H1 (cell line): Measurements from ENCODE around the gene MAP6. TPM values are rescaled to one million over a fixed set of nuclear protein-coding genes. Genes with fewer than 3 reads are reported as not detected.
A peak's percentile ranks its signal among the peaks of the same experiment; 100 is the strongest.

Experiments
- CTCF ChIA-PET: fragments of 300-600 bp; sonication (Branson Sonifier 250); formaldehyde crosslinking; loops from one replicate; lab custom pipeline; 2021; ENCODE audit not compliant: partially characterized antibody; lab: Charles Lee
- POLR2A ChIA-PET: fragments of 300-600 bp; sonication (Branson Sonifier 250); formaldehyde crosslinking; loops from one replicate; lab custom pipeline; 2021; ENCODE audit warnings: inconsistent platforms; ENCODE audit not compliant: partially characterized antibody; lab: Charles Lee
- DNase-seq, 2 experiments: peaks; one replicate each; pipeline versions ENCODE4 v3.0.0 to v3.0.0-alpha.2; 2010 to 2022; ENCODE audit warnings: low spot score in 2 of 2, low read depth in 1 of 2, mixed read lengths in 1 of 2
- FAIRE-seq: peaks from 2 replicates; lab custom pipeline; 2011; peaks lifted over from hg19 to GRCh38; lab: Jason Lieb, UNC
- H2AFZ ChIP-seq: 2 replicates; pipeline ENCODE4 v1.8.1; 2012; ENCODE audit warnings: low read length, inconsistent platforms
- H2AK5ac ChIP-seq: 2 replicates; pipeline ENCODE4 v1.6.1; 2013; ENCODE audit warnings: low read depth, low read length
- H2BK120ac ChIP-seq: replicated peaks from 2 replicates; pipeline ENCODE3; 2013; ENCODE audit warnings: low read depth, low read length, inconsistent platforms
- H2BK12ac ChIP-seq: 2 replicates; pipeline ENCODE4 v1.6.1; 2013; ENCODE audit warnings: low read depth, low read length
- H2BK15ac ChIP-seq: 2 replicates; pipeline ENCODE4 v1.6.1; 2013; ENCODE audit warnings: low read length
- H2BK20ac ChIP-seq: 2 replicates; pipeline ENCODE4 v1.6.1; 2013; ENCODE audit warnings: low read length
- H2BK5ac ChIP-seq: 2 replicates; pipeline ENCODE4 v1.6.1; 2013; ENCODE audit warnings: low read depth, low read length
- H3K14ac ChIP-seq: 2 replicates; pipeline ENCODE4 v1.6.1; 2013; ENCODE audit warnings: inconsistent platforms; ENCODE audit not compliant: insufficient read length
- H3K18ac ChIP-seq: 2 replicates; pipeline ENCODE4 v1.6.1; 2013; ENCODE audit warnings: low read length; ENCODE audit errors: extremely low read depth
- H3K23ac ChIP-seq: 2 replicates; pipeline ENCODE4 v1.6.1; 2013; ENCODE audit warnings: inconsistent platforms; ENCODE audit not compliant: insufficient read length
- H3K23me2 ChIP-seq: 2 replicates; pipeline ENCODE4 v1.6.1; 2013; ENCODE audit warnings: low read depth, low read length
- H3K27ac ChIP-seq: 2 replicates; pipeline ENCODE4 v1.6.1; 2011; ENCODE audit warnings: low read depth, low read length, inconsistent platforms
- H3K27me3 ChIP-seq, 4 experiments: replicated peaks in 1 of 4; 1 replicate in 1 of 4; 2 replicates in 3 of 4; pipeline versions ENCODE4 v1.6.1 to v1.8.1; 2011 to 2013; ENCODE audit warnings: low read length in 3 of 4, mild to moderate bottlenecking in 3 of 4, inconsistent platforms in 2 of 4, mixed read lengths in 2 of 4, moderate library complexity in 1 of 4; ENCODE audit not compliant: control insufficient read depth in 3 of 4, insufficient read depth in 3 of 4; ENCODE audit errors: extremely low read depth in 1 of 4
- H3K36me3 ChIP-seq, 4 experiments: 2 replicates each; pipeline versions ENCODE4 v1.6.1 to v1.8.1; 2011 to 2013; ENCODE audit warnings: mild to moderate bottlenecking in 4 of 4, low read length in 3 of 4, moderate library complexity in 2 of 4, control low read depth in 1 of 4, inconsistent platforms in 1 of 4; ENCODE audit not compliant: insufficient read depth in 4 of 4, control insufficient read depth in 2 of 4
- H3K4ac ChIP-seq: replicated peaks from 2 replicates; pipeline ENCODE3; 2013; ENCODE audit warnings: low read length, low read depth, mixed read lengths, inconsistent platforms; ENCODE audit not compliant: insufficient read length
- H3K4me1 ChIP-seq, 4 experiments: replicated peaks in 1 of 4; 1 replicate in 1 of 4; 2 replicates in 3 of 4; pipeline versions ENCODE4 v1.6.1 to v1.8.1; 2011 to 2013; ENCODE audit warnings: low read length in 3 of 4, inconsistent platforms in 2 of 4, mixed read lengths in 1 of 4; ENCODE audit not compliant: insufficient read depth in 4 of 4, control insufficient read depth in 3 of 4
- H3K4me2 ChIP-seq, 2 experiments: 2 replicates each; pipeline versions ENCODE4 v1.6.1 to v1.8.1; 2011 to 2013; ENCODE audit warnings: low read depth in 2 of 2, low read length in 2 of 2, control low read depth in 1 of 2, inconsistent platforms in 1 of 2, mild to moderate bottlenecking in 1 of 2; ENCODE audit not compliant: insufficient read depth in 1 of 2
- H3K4me3 ChIP-seq, 4 experiments: fragments of 200-600, 300-600 bp in 1 of 4; sonication (generic), shearing (Covaris generic), sonication (Bioruptor Twin) in 1 of 4; 2 replicates each; pipeline versions ENCODE4 v1.5.1 to v1.8.1; 2011 to 2016; ENCODE audit warnings: low read length in 4 of 4, low read depth in 3 of 4, control low read depth in 2 of 4, inconsistent platforms in 2 of 4, mild to moderate bottlenecking in 2 of 4, mixed read lengths in 1 of 4, moderate library complexity in 1 of 4; ENCODE audit not compliant: insufficient read depth in 2 of 4; ENCODE audit errors: extremely low read depth in 1 of 4
- H3K56ac ChIP-seq: replicated peaks from 2 replicates; pipeline ENCODE3; 2013; ENCODE audit warnings: low read depth, mild to moderate bottlenecking, mixed read lengths, low read length, inconsistent platforms; ENCODE audit not compliant: insufficient read length
- H3K79me1 ChIP-seq: 2 replicates; pipeline ENCODE4 v1.6.1; 2013; ENCODE audit warnings: low read depth, low read length, control low read depth
- H3K79me2 ChIP-seq, 2 experiments: 2 replicates each; pipeline versions ENCODE4 v1.6.1 to v1.8.1; 2012 to 2013; ENCODE audit warnings: low read length in 2 of 2, mild to moderate bottlenecking in 2 of 2, inconsistent platforms in 1 of 2; ENCODE audit not compliant: insufficient read depth in 2 of 2, control insufficient read depth in 1 of 2
- H3K9ac ChIP-seq, 4 experiments: replicated peaks in 1 of 4; 1 replicate in 1 of 4; 2 replicates in 3 of 4; pipeline versions ENCODE4 v1.6.1 to v1.8.1; 2011 to 2013; ENCODE audit warnings: low read depth in 3 of 4, low read length in 3 of 4, control low read depth in 2 of 4, mild to moderate bottlenecking in 2 of 4, moderate library complexity in 2 of 4, inconsistent platforms in 1 of 4; ENCODE audit errors: extremely low read depth in 1 of 4
- H3K9me3 ChIP-seq, 2 experiments: 2 replicates each; pipeline versions ENCODE4 v1.6.1 to v1.8.1; 2012 to 2013; ENCODE audit warnings: mild to moderate bottlenecking in 2 of 2, moderate library complexity in 2 of 2, control low read depth in 1 of 2, inconsistent platforms in 1 of 2, low read depth in 1 of 2, low read length in 1 of 2, mixed read lengths in 1 of 2; ENCODE audit not compliant: insufficient read depth in 2 of 2
- H4K20me1 ChIP-seq, 2 experiments: replicated peaks in 1 of 2; 2 replicates each; pipeline versions ENCODE3 to v1.8.1; 2011 to 2013; ENCODE audit warnings: inconsistent platforms in 2 of 2, low read length in 2 of 2, mild to moderate bottlenecking in 1 of 2; ENCODE audit not compliant: insufficient read depth in 2 of 2, control insufficient read depth in 1 of 2
- H4K5ac ChIP-seq: 2 replicates; pipeline ENCODE4 v1.6.1; 2013; ENCODE audit warnings: low read length, low read depth, mixed read lengths, inconsistent platforms; ENCODE audit not compliant: insufficient read length
- H4K8ac ChIP-seq: 2 replicates; pipeline ENCODE4 v1.8.0; 2013; ENCODE audit warnings: mild to moderate bottlenecking, moderate library complexity, low read length, inconsistent platforms; ENCODE audit not compliant: insufficient read depth; ENCODE audit errors: extremely low read depth
- H4K91ac ChIP-seq: replicated peaks from 2 replicates; pipeline ENCODE3; 2013; ENCODE audit warnings: low read length, mixed read lengths, inconsistent platforms; ENCODE audit not compliant: insufficient read length
- CHD2 ChIP-seq: IDR thresholded peaks from 2 replicates; pipeline ENCODE4 v1.6.1; 2012; ENCODE audit warnings: low read length, improper control_type of control experiment
- EGR1 ChIP-seq: IDR thresholded peaks from 2 replicates; pipeline ENCODE4 v1.6.1; 2011; ENCODE audit warnings: low read depth, low read length, borderline replicate concordance
- GTF2F1 ChIP-seq: IDR thresholded peaks from 2 replicates; pipeline ENCODE4 v1.6.1; 2012; ENCODE audit warnings: low read depth, low read length, improper control_type of control experiment, borderline replicate concordance
- RAD21 ChIP-seq, 2 experiments: IDR thresholded peaks in 1 of 2; conservative IDR thresholded peaks in 1 of 2; 2 replicates each; pipeline ENCODE4 v1.6.1; 2011; ENCODE audit warnings: low read depth in 2 of 2, low read length in 2 of 2, improper control_type of control experiment in 1 of 2, inconsistent platforms in 1 of 2, mild to moderate bottlenecking in 1 of 2, moderate library complexity in 1 of 2
- WGBS, 2 experiments: shearing (Covaris generic) in 1 of 2; methylation state at CpG; one replicate each; pipeline versions ENCODE4 v1.1.6 to v1.1.7; 2013 to 2015; ENCODE audit warnings: low lambda C conversion rate in 2 of 2, mixed read lengths in 2 of 2, inconsistent platforms in 1 of 2, low coverage in 1 of 2, missing lambda C conversion rate in 1 of 2; ENCODE audit not compliant: insufficient replicate concordance in 2 of 2, insufficient coverage in 1 of 2, insufficient read length in 1 of 2; ENCODE audit errors: extremely low coverage in 1 of 2, missing lambda C conversion rate in 1 of 2; 5-methylcytosine and 5-hydroxymethylcytosine counted together
- polyA plus RNA-seq, 7 experiments: library from polyadenylated mRNA; depleted of rRNA in 3 of 7; stranded (reverse) in 5 of 7; unstranded in 2 of 7; fragments of >200 nt in 5 of 7; fragments of 200-250 nt in 2 of 7; gene quantifications; 1 replicate in 5 of 7; 2 replicates in 1 of 7; 4 replicates in 1 of 7; pipeline versions ENCODE4 v1.2.1 to v1.2.3, GENCODE V29; 2011 to 2013; ENCODE audit warnings: missing spikeins in 2 of 7, mixed read lengths in 2 of 7
- total RNA-seq: library from RNA; stranded (reverse); fragmentation: NEBNext Ultra II Directional; extraction: Animal tissue kit (Norgen Biotek cat#: 25700); gene quantifications from 2 replicates; pipeline ENCODE4 v1.2.1, GENCODE V29; 2021
- TF ChIP-seq, protein P1 (sequence below), 3 experiments: IDR thresholded peaks; 1 replicate in 2 of 3; 2 replicates in 1 of 3; pipeline versions ENCODE4 v1.5.1 to v1.6.1; 2011; ENCODE audit warnings: low read length in 3 of 3, mild to moderate bottlenecking in 3 of 3, inconsistent platforms in 2 of 3, low read depth in 1 of 3, moderate library complexity in 1 of 3; ENCODE audit not compliant: insufficient read depth in 1 of 3; ENCODE audit errors: control extremely low read depth in 1 of 3

The MAP6 gene
- total and polyA plus RNA-seq, 2 of the 8 experiments (the other 6 are each of a cell fraction or from before 2014, with no cell fraction given): 0.54 to 0.89 TPM

DNA sequence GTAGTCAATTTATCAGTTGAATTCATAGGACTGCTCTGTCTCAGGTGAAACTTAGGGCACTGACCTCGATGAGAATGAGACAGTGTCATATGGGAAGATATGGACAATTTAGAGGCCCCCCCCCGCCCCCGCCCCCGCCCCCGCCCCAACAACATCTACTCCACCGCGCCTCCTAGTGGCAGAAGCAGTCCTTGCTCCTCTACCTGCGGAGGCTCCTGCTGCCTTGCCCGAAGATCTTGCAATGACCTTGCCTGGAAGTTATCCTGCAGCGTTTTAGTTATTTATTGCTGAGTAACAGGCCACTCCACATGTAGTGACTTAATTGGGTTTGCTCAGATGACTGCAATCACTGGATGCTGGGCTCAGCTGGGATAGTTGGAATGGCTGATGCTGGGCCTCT is 91.6 kb downstream of the MAP6 start:
- no peak for FAIRE-seq
- no peak overlapping the region for H2BK12ac ChIP-seq
- peaks cover 0 to 4% of the 10 kb centered on the region in 2 experiments for H4K20me1 ChIP-seq
- H3K23ac ChIP-seq: no peak overlapping the region
- H3K4ac ChIP-seq: no peak overlapping the region
- no peak overlapping the region; a peak in 1 of 7 replicates for H3K9ac ChIP-seq
- ChIA-PET CTCF (interaction anchor here (0.7 to 17.4 kb wide), 19 partner anchors 9 to 189 kb away, joined by 3 to 344 read pairs (median 4); partner anchors contain the start of gene SERPINH1), POLR2A (interaction anchor here (0.9 to 35.1 kb wide), 5 partner anchors 2 to 100 kb away, joined by 3 to 1120 read pairs (median 104); partner anchors contain the start of gene SERPINH1)
- H3K4me2 ChIP-seq: no peak overlapping the region
- H4K91ac ChIP-seq: no peak overlapping the region
- no peaks in the 10 kb centered on the region for H3K79me2 ChIP-seq
- H3K27ac ChIP-seq: no peak overlapping the region
- H2BK5ac ChIP-seq: no peak overlapping the region
- no peak overlapping the region for H2BK120ac ChIP-seq
- H2BK20ac ChIP-seq: no peak overlapping the region
- 44% methylated on average over 6 of the region's 10 CpGs; no CpG with 5 or more reads in 1 of the 2 experiments for WGBS, 2 experiments
- TF ChIP-seq RAD21 (IDR thresholded peaks at IDR 0.05 in 1 of 2, conservative IDR thresholded peaks at IDR 0.05 in 1 of 2; ENCODE audit: low read depth in 2 of 2, low read length in 2 of 2) (peak in 1 of 2 experiments; percentile 40; a peak in 1 of 4 replicates), EGR1 (peak; percentile 65; the same call in 1 of the 2 replicates), GTF2F1 (no peak), CHD2 (no peak)
- TF ChIP-seq, protein P1, sequence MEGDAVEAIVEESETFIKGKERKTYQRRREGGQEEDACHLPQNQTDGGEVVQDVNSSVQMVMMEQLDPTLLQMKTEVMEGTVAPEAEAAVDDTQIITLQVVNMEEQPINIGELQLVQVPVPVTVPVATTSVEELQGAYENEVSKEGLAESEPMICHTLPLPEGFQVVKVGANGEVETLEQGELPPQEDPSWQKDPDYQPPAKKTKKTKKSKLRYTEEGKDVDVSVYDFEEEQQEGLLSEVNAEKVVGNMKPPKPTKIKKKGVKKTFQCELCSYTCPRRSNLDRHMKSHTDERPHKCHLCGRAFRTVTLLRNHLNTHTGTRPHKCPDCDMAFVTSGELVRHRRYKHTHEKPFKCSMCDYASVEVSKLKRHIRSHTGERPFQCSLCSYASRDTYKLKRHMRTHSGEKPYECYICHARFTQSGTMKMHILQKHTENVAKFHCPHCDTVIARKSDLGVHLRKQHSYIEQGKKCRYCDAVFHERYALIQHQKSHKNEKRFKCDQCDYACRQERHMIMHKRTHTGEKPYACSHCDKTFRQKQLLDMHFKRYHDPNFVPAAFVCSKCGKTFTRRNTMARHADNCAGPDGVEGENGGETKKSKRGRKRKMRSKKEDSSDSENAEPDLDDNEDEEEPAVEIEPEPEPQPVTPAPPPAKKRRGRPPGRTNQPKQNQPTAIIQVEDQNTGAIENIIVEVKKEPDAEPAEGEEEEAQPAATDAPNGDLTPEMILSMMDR (IDR thresholded peaks at IDR 0.05; ENCODE audit: control extremely low read depth in 1 of 3, insufficient read depth in 1 of 3, low read depth in 1 of 3, low read length in 3 of 3): peak; percentile 61 to 80 (median 61)
- H3K23me2 ChIP-seq: no peaks in the 10 kb centered on the region
- no peak overlapping the region for H3K56ac ChIP-seq
- H4K8ac ChIP-seq: no peak overlapping the region
- H3K9me3 ChIP-seq: no peaks in the 10 kb centered on the region
- peaks cover 3 to 17% (median 7%) of the 10 kb centered on the region in 4 experiments for H3K36me3 ChIP-seq
- no peak overlapping the region for H3K14ac ChIP-seq
- no peaks in the 10 kb centered on the region for H3K27me3 ChIP-seq
- no peak overlapping the region for H2AK5ac ChIP-seq
- H3K18ac ChIP-seq: no peak overlapping the region
- DNase-seq: peak in 1 of 2 experiments; percentile 88
- H2BK15ac ChIP-seq: no peak overlapping the region
- no peaks in the 10 kb centered on the region for H3K79me1 ChIP-seq
- no peak overlapping the region for H4K5ac ChIP-seq
- no peak overlapping the region for H3K4me3 ChIP-seq
- H3K4me1 ChIP-seq: peaks cover 0 to 5% (median 2%) of the 10 kb centered on the region in 4 experiments; a peak in 4 of 7 replicates
- H2AFZ ChIP-seq: no peak overlapping the region
